Upper lobe of left lung (tissue), 4 donors: Measurements from ENCODE around the gene FOXP1.

Source experiments
- EP300 ChIP-seq, 4 donors: sonication (generic); formaldehyde crosslinking; IDR thresholded peaks; one replicate each; pipeline ENCODE4 v1.5.1; 2017; ENCODE audit warnings: antibody characterized with exemption in 4 of 4, control low read depth in 2 of 4
- POLR2A ChIP-seq, 4 donors: fragments of 450-650 bp; IDR thresholded peaks; one replicate each; pipeline ENCODE4 v1.5.1; 2016 to 2017; ENCODE audit warnings: antibody characterized with exemption in 4 of 4, mild to moderate bottlenecking in 2 of 4
- POLR2AphosphoS5 ChIP-seq, 2 donors: sonication (generic); formaldehyde crosslinking; IDR thresholded peaks; one replicate each; pipeline ENCODE4 v1.5.1; 2017; ENCODE audit warnings: antibody characterized with exemption in 2 of 2
- TF ChIP-seq, protein P1 (sequence below), 6 experiments: fragments of 450-650 bp in 4 of 6; fragments of 200-600 bp in 2 of 6; sonication (generic) in 2 of 6; IDR thresholded peaks; one replicate each; pipeline ENCODE4 v1.5.1; 2016 to 2019; ENCODE audit warnings: antibody characterized with exemption in 6 of 6

GRCh38 chr3:71490692-71491091 lies 92.8 kb downstream of the FOXP1 start:
- TF ChIP-seq POLR2A (IDR thresholded peaks at IDR 0.05) (no peak), POLR2AphosphoS5 (IDR thresholded peaks at IDR 0.05) (no peak), EP300 (IDR thresholded peaks at IDR 0.05) (no peak)
- TF ChIP-seq, protein P1, sequence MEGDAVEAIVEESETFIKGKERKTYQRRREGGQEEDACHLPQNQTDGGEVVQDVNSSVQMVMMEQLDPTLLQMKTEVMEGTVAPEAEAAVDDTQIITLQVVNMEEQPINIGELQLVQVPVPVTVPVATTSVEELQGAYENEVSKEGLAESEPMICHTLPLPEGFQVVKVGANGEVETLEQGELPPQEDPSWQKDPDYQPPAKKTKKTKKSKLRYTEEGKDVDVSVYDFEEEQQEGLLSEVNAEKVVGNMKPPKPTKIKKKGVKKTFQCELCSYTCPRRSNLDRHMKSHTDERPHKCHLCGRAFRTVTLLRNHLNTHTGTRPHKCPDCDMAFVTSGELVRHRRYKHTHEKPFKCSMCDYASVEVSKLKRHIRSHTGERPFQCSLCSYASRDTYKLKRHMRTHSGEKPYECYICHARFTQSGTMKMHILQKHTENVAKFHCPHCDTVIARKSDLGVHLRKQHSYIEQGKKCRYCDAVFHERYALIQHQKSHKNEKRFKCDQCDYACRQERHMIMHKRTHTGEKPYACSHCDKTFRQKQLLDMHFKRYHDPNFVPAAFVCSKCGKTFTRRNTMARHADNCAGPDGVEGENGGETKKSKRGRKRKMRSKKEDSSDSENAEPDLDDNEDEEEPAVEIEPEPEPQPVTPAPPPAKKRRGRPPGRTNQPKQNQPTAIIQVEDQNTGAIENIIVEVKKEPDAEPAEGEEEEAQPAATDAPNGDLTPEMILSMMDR (IDR thresholded peaks at IDR 0.05): no peak
